Measurements from ENCODE around the gene PRKG1.

GRCh38 chr10:51615764-51616298 lies 541.5 kb downstream of the PRKG1 start:
- TF ChIP-seq EZH2 (IDR thresholded peaks at IDR 0.05; ENCODE audit: low read length, unreplicated experiment) = no peak
- TF ChIP-seq CTCF (conservative IDR thresholded peaks at IDR 0.05; ENCODE audit: low read depth, low read length) = no peak
